HG03432 (cell line): ENCODE results near the gene NME3.

Experiments used
- ATAC-seq: cut with Tn5 transposase; IDR thresholded peaks from one replicate; pipeline ENCODE4 v1.9.1; 2021; ENCODE audit warnings: mild to moderate bottlenecking, moderate library complexity; ENCODE audit not compliant: unreplicated experiment

Gene NME3

GRCh38 chr16:1781758-1782407 is 10.5 kb upstream of the NME3 start:
- ATAC-seq: peak; percentile 16

GRCh38 chr16:1781254-1781653 is 9.9 kb upstream of the NME3 start:
- no peak for ATAC-seq

- ATAC-seq: no peak
Observed at GRCh38 chr16:1780677-1781072, 9.3 kb upstream of the NME3 start.

- ATAC-seq: no peak
Observed at GRCh38 chr16:1779741-1780676, 8.7 kb upstream of the NME3 start.

- ATAC-seq: no peak
Observed at GRCh38 chr16:1779234-1779701, 7.9 kb upstream of the NME3 start.

GRCh38 chr16:1778200-1779179 is 7.1 kb upstream of the NME3 start:
- no peak for ATAC-seq

GRCh38 chr16:1777375-1778199 is 6.2 kb upstream of the NME3 start:
- no peak for ATAC-seq

- ATAC-seq: no peak
Observed at GRCh38 chr16:1776991-1777374, 5.6 kb upstream of the NME3 start.

- ATAC-seq: no peak
Observed at GRCh38 chr16:1776672-1776955, 5.3 kb upstream of the NME3 start.

GRCh38 chr16:1775846-1776671 is 4.7 kb upstream of the NME3 start:
- no peak for ATAC-seq

GRCh38 chr16:1775006-1775845 is 3.9 kb upstream of the NME3 start:
- ATAC-seq: no peak

GRCh38 chr16:1774448-1774780 is 3.1 kb upstream of the NME3 start:
- no peak for ATAC-seq

GRCh38 chr16:1773703-1774447 is 2.5 kb upstream of the NME3 start:
- ATAC-seq: peak; percentile 0

GRCh38 chr16:1772908-1773702 is 1.8 kb upstream of the NME3 start, which contains the start of gene MRPS34:
MRPS34 (minus strand) TSS chr16:1773134; CDS start chr16:1773119, 15 bp downstream.
- peak; percentile 46 for ATAC-seq

GRCh38 chr16:1772362-1772907 is 1.1 kb upstream of the NME3 start, which contains the start of gene EME2:
EME2 (plus strand) TSS chr16:1772810; CDS start chr16:1773228, 418 bp downstream.
- ATAC-seq: no peak

- ATAC-seq: no peak
Observed at GRCh38 chr16:1771864-1772361, 570 bp upstream of the NME3 start.
